Measurements from ENCODE around the gene C14orf39.

The C14orf39 gene

DNA sequence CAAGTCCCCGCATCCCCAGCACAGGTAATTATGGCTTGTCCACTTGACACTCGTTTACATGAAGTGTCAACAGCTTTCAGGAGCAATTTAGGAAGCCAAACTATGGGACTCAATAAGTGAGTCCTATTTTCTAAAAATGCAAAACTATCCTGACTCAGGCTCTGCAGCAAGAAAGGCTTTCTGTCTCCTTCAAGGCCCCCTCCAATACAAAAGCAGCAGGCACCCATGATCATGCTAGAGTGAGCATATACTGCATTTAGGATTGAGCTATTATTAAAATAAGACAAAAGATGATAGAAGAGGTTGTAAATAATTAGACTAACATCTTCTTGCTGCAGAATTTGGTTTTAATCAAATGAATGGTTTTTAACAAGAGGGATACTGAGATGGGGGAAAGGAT, 26.3 kb upstream of the C14orf39 start:
- Histone ChIP-seq H3K4me3 (ENCODE audit: insufficient read length, low read depth) (no peak overlapping the region), H3K9me3 (ENCODE audit: insufficient read depth, low read length) (no peaks in the 10 kb centered on the region), H3K9ac (ENCODE audit: insufficient read length, low read depth) (no peak overlapping the region), H3K4me1 (ENCODE audit: insufficient read depth, insufficient read length) (peaks cover 4% of the 10 kb centered on the region), H3K27me3 (ENCODE audit: insufficient read depth, insufficient read length) (peaks cover 82% of the 10 kb centered on the region), H3K36me3 (ENCODE audit: insufficient read depth, insufficient read length, low read length) (no peaks in the 10 kb centered on the region)
- DNase-seq (ENCODE audit: low read depth, low spot score) = no peak
- TF ChIP-seq YY1 (IDR thresholded peaks at IDR 0.05; ENCODE audit: insufficient read depth, insufficient read length) (no peak), SUZ12 (IDR thresholded peaks at IDR 0.05; ENCODE audit: extremely low read depth, insufficient read depth, insufficient read length) (no peak), ZNF274 (IDR thresholded peaks at IDR 0.05; ENCODE audit: low read depth, low read length) (no peak)

DNA sequence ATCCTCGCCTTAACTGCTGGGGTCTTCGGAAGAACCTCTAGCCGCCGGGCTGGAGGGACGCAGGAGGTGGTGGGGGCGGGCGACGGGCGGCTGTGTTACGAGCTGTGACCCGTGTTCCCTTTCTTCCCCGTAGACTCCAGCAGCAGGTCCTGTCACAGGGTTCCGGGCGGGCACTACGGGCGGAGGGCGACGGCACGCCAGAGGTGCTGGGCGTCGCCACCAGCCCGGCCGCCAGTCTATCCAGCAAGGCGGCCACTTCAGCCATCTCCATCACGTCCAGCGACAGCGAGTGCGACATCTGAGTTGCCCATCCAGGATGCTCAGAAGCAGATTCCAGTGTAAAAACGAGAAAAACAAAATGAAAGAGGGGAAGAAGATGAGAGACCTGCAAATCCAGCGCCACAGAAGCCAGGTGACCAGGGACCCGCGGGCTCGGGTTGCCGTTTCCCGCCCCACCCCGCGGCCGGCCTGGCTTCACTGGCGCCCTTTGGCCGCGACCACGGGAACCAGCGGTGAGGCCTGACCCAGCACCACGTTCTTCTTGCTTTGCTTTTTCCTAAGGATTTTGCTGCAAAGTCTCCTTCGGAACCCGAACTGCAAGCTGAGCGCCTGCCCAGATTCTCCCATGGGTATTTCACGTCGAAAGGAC, 25.2 kb upstream of the C14orf39 start:
- no peak overlapping the region for H3K4me3 ChIP-seq (ENCODE audit: insufficient read length, low read depth)
- no peak overlapping the region for H3K9ac ChIP-seq (ENCODE audit: insufficient read length, low read depth)
- no peaks in the 10 kb centered on the region for H3K9me3 ChIP-seq (ENCODE audit: insufficient read depth, low read length)
- no peak for DNase-seq (ENCODE audit: low read depth, low spot score)
- peaks cover 2% of the 10 kb centered on the region for H3K4me1 ChIP-seq (ENCODE audit: insufficient read depth, insufficient read length)
- H3K27me3 ChIP-seq (ENCODE audit: insufficient read depth, insufficient read length) = peaks cover 82% of the 10 kb centered on the region
- TF ChIP-seq YY1 (IDR thresholded peaks at IDR 0.05; ENCODE audit: insufficient read depth, insufficient read length) (no peak), SUZ12 (IDR thresholded peaks at IDR 0.05; ENCODE audit: extremely low read depth, insufficient read depth, insufficient read length) (peak; percentile 94)
- H3K36me3 ChIP-seq (ENCODE audit: insufficient read depth, insufficient read length, low read length) = no peaks in the 10 kb centered on the region

DNA sequence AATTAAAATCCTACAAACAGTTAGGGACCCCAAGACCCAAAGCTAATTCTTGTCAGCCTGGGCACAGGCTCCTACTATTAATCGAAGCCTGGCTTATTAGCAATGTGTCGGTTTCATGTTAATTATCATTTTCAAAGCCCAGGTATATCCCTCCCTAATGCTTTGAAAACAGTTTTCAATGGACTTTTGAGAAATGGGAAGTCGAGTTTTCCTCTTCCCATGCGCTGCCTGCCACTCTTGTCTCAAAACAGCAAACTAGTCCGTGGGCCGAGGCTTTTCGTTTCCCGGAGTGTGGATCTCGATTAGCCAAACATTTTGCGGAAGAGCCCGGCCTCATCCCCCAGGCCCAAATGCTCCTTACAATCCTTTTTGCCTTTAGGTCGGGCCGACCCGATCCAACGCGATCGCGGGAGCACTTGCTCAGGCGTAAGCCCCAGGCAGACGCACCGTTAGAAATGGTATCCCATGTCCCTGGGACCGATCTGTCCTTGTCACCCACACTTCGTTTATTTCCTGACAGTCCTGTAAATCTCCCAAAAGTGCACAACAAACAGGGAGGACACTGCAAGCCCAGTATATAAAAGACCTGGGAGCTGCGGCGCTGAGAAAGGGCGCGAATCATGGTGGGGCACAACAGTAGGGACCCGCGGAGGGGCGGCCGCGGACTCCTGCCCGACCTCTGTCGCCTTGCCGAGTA, 24.5 kb upstream of the C14orf39 start:
- no peak for DNase-seq (ENCODE audit: low read depth, low spot score)
- H3K36me3 ChIP-seq (ENCODE audit: insufficient read depth, insufficient read length, low read length) = no peaks in the 10 kb centered on the region
- no peak for TF ChIP-seq ZNF274 (IDR thresholded peaks at IDR 0.05; ENCODE audit: low read depth, low read length)
- TF ChIP-seq YY1 (IDR thresholded peaks at IDR 0.05; ENCODE audit: insufficient read depth, insufficient read length) = no peak
- no peak for TF ChIP-seq SUZ12 (IDR thresholded peaks at IDR 0.05; ENCODE audit: extremely low read depth, insufficient read depth, insufficient read length)
- H3K9me3 ChIP-seq (ENCODE audit: insufficient read depth, low read length) = no peaks in the 10 kb centered on the region
- peaks cover 88% of the 10 kb centered on the region for H3K27me3 ChIP-seq (ENCODE audit: insufficient read depth, insufficient read length)
- H3K9ac ChIP-seq (ENCODE audit: insufficient read length, low read depth) = no peak overlapping the region
- H3K4me3 ChIP-seq (ENCODE audit: insufficient read length, low read depth) = no peak overlapping the region
- H3K4me1 ChIP-seq (ENCODE audit: insufficient read depth, insufficient read length) = peaks cover 2% of the 10 kb centered on the region

DNA sequence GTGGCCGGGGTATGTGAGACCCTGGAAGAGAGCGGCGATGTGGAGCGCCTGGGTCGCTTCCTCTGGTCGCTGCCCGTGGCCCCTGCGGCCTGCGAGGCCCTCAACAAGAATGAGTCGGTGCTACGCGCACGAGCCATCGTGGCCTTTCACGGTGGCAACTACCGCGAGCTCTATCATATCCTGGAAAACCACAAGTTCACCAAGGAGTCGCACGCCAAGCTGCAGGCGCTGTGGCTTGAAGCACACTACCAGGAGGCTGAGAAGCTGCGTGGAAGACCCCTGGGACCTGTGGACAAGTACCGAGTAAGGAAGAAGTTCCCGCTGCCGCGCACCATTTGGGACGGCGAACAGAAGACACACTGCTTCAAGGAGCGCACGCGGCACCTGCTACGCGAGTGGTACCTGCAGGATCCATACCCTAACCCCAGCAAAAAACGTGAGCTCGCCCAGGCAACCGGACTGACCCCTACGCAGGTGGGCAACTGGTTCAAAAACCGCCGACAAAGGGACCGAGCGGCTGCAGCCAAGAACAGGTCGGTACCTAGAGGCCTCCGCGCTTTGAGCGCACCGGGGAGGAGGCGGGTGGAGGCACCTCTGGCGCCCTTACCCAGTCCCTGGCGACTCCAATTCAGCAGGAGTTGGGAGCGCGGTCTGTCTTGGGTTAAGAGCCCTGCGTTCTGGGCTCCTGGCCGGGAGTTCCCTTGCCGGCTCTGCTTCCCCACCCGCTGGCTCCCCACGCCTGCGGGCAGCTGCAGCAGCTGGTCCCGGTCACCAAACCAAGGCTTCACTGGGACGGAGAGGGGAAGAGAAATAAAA, 23.8 kb upstream of the C14orf39 start:
- Histone ChIP-seq H3K27me3 (ENCODE audit: insufficient read depth, insufficient read length) (peaks cover 96% of the 10 kb centered on the region), H3K9me3 (ENCODE audit: insufficient read depth, low read length) (no peaks in the 10 kb centered on the region), H3K36me3 (ENCODE audit: insufficient read depth, insufficient read length, low read length) (no peaks in the 10 kb centered on the region), H3K9ac (ENCODE audit: insufficient read length, low read depth) (peak overlapping the region; percentile 42), H3K4me1 (ENCODE audit: insufficient read depth, insufficient read length) (peaks cover 2% of the 10 kb centered on the region), H3K4me3 (ENCODE audit: insufficient read length, low read depth) (peak overlapping the region; percentile 39)
- TF ChIP-seq ZNF274 (IDR thresholded peaks at IDR 0.05; ENCODE audit: low read depth, low read length) (no peak), SUZ12 (IDR thresholded peaks at IDR 0.05; ENCODE audit: extremely low read depth, insufficient read depth, insufficient read length) (peak; percentile 55)
- DNase-seq (ENCODE audit: low read depth, low spot score) = no peak

DNA sequence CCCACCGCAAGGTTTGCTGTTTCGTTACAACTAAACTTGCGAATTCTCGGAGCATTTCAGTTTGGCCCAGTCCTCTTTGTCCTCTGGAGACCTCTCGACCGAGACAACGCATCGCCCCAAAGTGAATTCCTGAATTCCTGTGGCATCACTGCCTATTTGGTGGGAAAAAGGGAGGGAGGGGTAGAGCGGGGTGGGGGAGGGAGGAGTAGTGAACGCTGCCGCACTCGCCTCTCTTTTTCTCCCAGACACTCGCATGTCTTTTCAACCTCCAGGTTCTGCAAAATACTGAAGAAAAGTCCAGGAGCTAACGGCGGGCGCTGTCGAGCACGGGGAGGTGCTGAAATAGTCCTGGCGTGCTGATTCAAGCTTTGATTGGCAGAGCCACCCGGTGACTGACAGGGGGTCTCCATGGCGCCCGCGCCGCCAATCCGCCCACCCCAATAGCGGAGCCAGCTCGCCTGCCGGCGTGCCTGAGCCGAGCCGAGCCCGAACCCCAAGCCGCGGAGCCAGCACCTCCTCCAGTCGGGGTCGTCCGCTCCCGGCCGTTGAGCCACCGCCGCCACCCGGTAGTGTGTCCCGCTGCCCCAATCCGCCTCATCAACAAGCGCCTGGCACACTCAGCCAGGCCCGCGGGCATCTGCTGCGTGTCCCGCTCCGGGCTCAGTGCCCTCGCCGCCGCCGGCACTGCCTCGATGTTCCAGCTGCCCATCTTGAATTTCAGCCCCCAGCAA, 23.0 kb upstream of the C14orf39 start, which contains the start of gene SIX6:
SIX6 (plus strand) TSS at position 440 of the 731 bp plus-strand sequence; CDS start at position 693, 253 bp downstream.
- no peak for TF ChIP-seq YY1 (IDR thresholded peaks at IDR 0.05; ENCODE audit: insufficient read depth, insufficient read length)
- no peak for TF ChIP-seq SUZ12 (IDR thresholded peaks at IDR 0.05; ENCODE audit: extremely low read depth, insufficient read depth, insufficient read length)
- no peak for TF ChIP-seq ZNF274 (IDR thresholded peaks at IDR 0.05; ENCODE audit: low read depth, low read length)
- peaks cover 2% of the 10 kb centered on the region for H3K4me1 ChIP-seq (ENCODE audit: insufficient read depth, insufficient read length)

DNA sequence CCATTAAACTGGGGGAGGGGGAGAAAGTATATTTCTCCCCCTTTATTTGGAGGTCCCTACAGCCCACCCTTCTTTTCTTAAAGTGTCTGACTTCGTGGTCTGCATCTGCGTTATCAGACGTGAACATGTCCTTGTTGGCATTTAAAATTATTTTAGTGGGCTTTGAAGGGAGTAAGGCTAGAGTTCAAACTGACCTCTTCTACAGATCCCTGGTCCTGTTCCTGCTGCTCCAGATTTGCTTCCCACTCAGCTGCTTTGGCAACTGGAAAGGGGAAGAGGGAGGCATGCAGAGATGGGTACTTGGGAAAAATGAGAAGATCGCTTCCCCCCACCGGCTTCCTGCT, 22.5 kb upstream of the C14orf39 start:
- Histone ChIP-seq H3K9me3 (ENCODE audit: insufficient read depth, low read length) (no peaks in the 10 kb centered on the region), H3K4me3 (ENCODE audit: insufficient read length, low read depth) (no peak overlapping the region), H3K4me1 (ENCODE audit: insufficient read depth, insufficient read length) (peaks cover 2% of the 10 kb centered on the region), H3K27me3 (ENCODE audit: insufficient read depth, insufficient read length) (peaks cover 97% of the 10 kb centered on the region), H3K36me3 (ENCODE audit: insufficient read depth, insufficient read length, low read length) (no peaks in the 10 kb centered on the region), H3K9ac (ENCODE audit: insufficient read length, low read depth) (no peak overlapping the region)
- DNase-seq (ENCODE audit: low read depth, low spot score) = no peak
- no peak for TF ChIP-seq ZNF274 (IDR thresholded peaks at IDR 0.05; ENCODE audit: low read depth, low read length)
- no peak for TF ChIP-seq YY1 (IDR thresholded peaks at IDR 0.05; ENCODE audit: insufficient read depth, insufficient read length)
- TF ChIP-seq SUZ12 (IDR thresholded peaks at IDR 0.05; ENCODE audit: extremely low read depth, insufficient read depth, insufficient read length) = no peak

More for the DNA sequence above, 23.0 kb upstream of the C14orf39 start, which contains the start of gene SIX6:
- H3K4me3 ChIP-seq (ENCODE audit: insufficient read length, low read depth) = peak within 1 kb of the TSS; percentile 39
- H3K27me3 ChIP-seq (ENCODE audit: insufficient read depth, insufficient read length) = peaks cover 100% of the 10 kb centered on the region
- no peaks in the 10 kb centered on the region for H3K9me3 ChIP-seq (ENCODE audit: insufficient read depth, low read length)
- peak; percentile 74 for DNase-seq (ENCODE audit: low read depth, low spot score)
- no peaks in the 10 kb centered on the region for H3K36me3 ChIP-seq (ENCODE audit: insufficient read depth, insufficient read length, low read length)
- peak within 1 kb of the TSS; percentile 42 for H3K9ac ChIP-seq (ENCODE audit: insufficient read length, low read depth)

All from NT2/D1 (cell line).